AG04449 (cell line): ENCODE data around the gene CLEC4F.

ENCODE experiments used
- CTCF ChIA-PET: fragments of 350-600 bp; formaldehyde crosslinking; extraction: SDS; loops from one replicate; lab custom pipeline; 2021; ENCODE audit warnings: antibody characterized with exemption; lab: Yijun Ruan, JAX
- POLR2A ChIA-PET: fragments of 400-600, 350-600 bp; formaldehyde crosslinking; extraction: SDS; loops from one replicate; lab custom pipeline; 2020; ENCODE audit warnings: antibody characterized with exemption, inconsistent platforms; lab: Yijun Ruan, JAX
- DNase-seq: peaks from one replicate; pipeline ENCODE4 v3.0.0-alpha.2; 2010; ENCODE audit warnings: low read depth, low spot score
- H3K4me3 ChIP-seq: 2 replicates; pipeline ENCODE4 v1.5.1; 2011; ENCODE audit warnings: low read depth, mild to moderate bottlenecking, control low read depth, low read length
- TF ChIP-seq, protein P1 (sequence below): IDR thresholded peaks from one replicate; pipeline ENCODE4 v1.5.1; 2011; ENCODE audit warnings: mild to moderate bottlenecking, moderate library complexity, low read length, control low read depth, inconsistent platforms; ENCODE audit not compliant: insufficient read depth; ENCODE audit errors: missing control alignments

The CLEC4F gene

DNA sequence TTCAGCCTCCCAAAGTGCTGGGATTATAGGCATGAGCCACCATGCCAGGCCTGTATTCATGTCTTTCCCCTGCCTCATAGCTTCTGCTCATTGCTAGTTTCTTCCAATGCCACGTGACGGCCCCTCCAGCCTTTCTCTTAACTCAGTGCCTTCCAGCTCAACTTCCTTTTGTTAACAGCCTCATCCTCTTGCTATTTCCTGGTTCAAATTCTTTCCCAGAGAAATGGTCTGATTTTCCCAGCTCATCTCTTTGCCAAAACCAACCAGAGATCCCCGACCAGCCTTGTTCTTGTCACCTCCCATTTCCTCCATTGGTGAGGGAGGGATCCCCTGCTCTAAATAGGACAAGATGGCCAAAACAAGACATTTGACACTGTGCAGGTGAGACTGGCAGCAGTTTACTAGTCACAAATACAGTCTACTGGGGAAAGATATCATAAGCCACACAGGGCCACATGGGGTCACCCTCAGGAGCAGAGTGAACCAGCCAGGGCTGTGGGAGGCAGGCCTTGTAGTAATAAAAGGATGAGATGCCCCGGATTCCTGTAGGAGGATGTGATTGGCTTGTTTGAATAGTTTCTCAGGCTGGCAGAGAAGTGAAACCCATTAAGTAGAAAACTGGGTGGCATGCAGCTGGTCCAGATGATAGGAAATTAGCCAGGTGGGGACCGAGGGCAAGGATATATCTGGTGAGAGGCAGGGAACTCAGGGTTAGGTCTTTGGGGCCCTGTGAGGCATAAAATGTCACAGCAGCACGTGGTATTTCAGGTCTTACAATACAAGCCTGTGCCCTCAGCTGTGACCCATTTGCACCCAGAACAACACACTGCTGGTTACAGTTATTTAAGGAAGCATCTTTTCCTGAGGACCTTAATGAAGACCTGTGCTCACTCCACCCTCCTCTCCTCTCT, 8.8 kb upstream of the CLEC4F start:
- DNase-seq = no peak
- POLR2A ChIA-PET = no interaction called here
- CTCF ChIA-PET = no interaction called here
- TF ChIP-seq, protein P1, sequence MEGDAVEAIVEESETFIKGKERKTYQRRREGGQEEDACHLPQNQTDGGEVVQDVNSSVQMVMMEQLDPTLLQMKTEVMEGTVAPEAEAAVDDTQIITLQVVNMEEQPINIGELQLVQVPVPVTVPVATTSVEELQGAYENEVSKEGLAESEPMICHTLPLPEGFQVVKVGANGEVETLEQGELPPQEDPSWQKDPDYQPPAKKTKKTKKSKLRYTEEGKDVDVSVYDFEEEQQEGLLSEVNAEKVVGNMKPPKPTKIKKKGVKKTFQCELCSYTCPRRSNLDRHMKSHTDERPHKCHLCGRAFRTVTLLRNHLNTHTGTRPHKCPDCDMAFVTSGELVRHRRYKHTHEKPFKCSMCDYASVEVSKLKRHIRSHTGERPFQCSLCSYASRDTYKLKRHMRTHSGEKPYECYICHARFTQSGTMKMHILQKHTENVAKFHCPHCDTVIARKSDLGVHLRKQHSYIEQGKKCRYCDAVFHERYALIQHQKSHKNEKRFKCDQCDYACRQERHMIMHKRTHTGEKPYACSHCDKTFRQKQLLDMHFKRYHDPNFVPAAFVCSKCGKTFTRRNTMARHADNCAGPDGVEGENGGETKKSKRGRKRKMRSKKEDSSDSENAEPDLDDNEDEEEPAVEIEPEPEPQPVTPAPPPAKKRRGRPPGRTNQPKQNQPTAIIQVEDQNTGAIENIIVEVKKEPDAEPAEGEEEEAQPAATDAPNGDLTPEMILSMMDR = no peak
- no peak overlapping the region for H3K4me3 ChIP-seq

- TF ChIP-seq, protein P1 = no peak
- CTCF ChIA-PET = no interaction called here
- H3K4me3 ChIP-seq = no peak overlapping the region
- no peak for DNase-seq
- POLR2A ChIA-PET = no interaction called here
These were observed 7.7 kb upstream of the CLEC4F start for GRCh38 chr2:70828115-70828514.

GRCh38 chr2:70827388-70827787, 7.0 kb upstream of the CLEC4F start:
- ChIA-PET CTCF (interaction anchor here (1.5 kb wide), 1 partner anchor 34 kb away, joined by 4 read pairs; no protein-coding TSS in a partner anchor), POLR2A (no interaction called here)
- TF ChIP-seq, protein P1 = no peak
- H3K4me3 ChIP-seq = no peak overlapping the region
- no peak for DNase-seq

- TF ChIP-seq, protein P1 = no peak
- no peak overlapping the region for H3K4me3 ChIP-seq
- ChIA-PET POLR2A (no interaction called here), CTCF (interaction anchor here (0.7 to 1.5 kb wide), 3 partner anchors 35 to 122 kb away, joined by 3 to 4 read pairs (median 3); no protein-coding TSS in a partner anchor)
- DNase-seq = no peak
These were observed 6.4 kb upstream of the CLEC4F start for GRCh38 chr2:70826696-70827350.

GRCh38 chr2:70823249-70823648, 2.9 kb upstream of the CLEC4F start:
- H3K4me3 ChIP-seq = no peak overlapping the region
- ChIA-PET CTCF (no interaction called here), POLR2A (no interaction called here)
- TF ChIP-seq, protein P1 = no peak
- no peak for DNase-seq

DNA sequence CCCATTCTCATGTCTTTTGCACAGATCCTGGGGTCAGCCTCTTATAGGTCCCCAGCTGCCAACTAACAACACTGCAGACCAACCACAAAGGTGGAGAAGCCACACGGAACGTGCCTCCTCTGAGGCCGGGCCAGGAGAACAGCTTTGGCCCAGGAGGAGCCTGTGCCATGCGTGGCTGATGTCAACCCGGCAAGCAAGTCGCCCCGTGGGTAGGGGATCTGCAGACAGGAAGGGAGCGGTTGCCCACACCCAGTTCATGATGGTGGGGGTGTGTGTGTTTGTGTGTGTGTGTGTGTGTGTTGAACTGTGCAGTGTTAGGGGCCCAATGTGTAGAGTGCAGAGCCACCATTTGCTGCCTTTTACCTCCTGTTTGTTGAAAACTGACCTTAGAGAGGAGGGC, 2.4 kb upstream of the CLEC4F start:
- H3K4me3 ChIP-seq = no peak overlapping the region
- TF ChIP-seq, protein P1 = no peak
- ChIA-PET CTCF (no interaction called here), POLR2A (no interaction called here)
- no peak for DNase-seq
